Activated naive CD8-positive, alpha-beta T cell treated with anti-CD3 and anti-CD28 coated beads for 36 hours (primary cell): Measurements from ENCODE around the gene CRYBB2. TPM values are rescaled to one million over a fixed set of nuclear protein-coding genes. Genes with fewer than 3 reads are reported as not detected.
"Not testable (repeated sequence)": the region's sequence is repeated elsewhere in the genome, so short reads cannot be mapped to it uniquely, and the experiment has no call there.

Experiments used
- DNase-seq: peaks from one replicate; pipeline ENCODE4 v3.0.0; 2021
- H3K27ac Mint-ChIP-seq: one replicate; pipeline ENCODE4 v1.8.0; 2022; ENCODE audit warnings: mild to moderate bottlenecking, moderate library complexity, mixed read lengths
- H3K27me3 Mint-ChIP-seq: one replicate; pipeline ENCODE4 v1.8.0; 2022; ENCODE audit warnings: mild to moderate bottlenecking, mixed read lengths
- H3K36me3 Mint-ChIP-seq: one replicate; pipeline ENCODE4 v1.8.0; 2021; ENCODE audit warnings: mild to moderate bottlenecking, mixed read lengths
- H3K4me1 Mint-ChIP-seq: one replicate; pipeline ENCODE4 v1.8.0; 2021; ENCODE audit warnings: mixed read lengths
- H3K4me3 Mint-ChIP-seq: one replicate; pipeline ENCODE4 v1.8.0; 2022; ENCODE audit warnings: mild to moderate bottlenecking, moderate library complexity, mixed read lengths
- H3K9me3 Mint-ChIP-seq: one replicate; pipeline ENCODE4 v1.8.0; 2022; ENCODE audit warnings: mixed read lengths
- total RNA-seq, 2 experiments: library from RNA; stranded (reverse); gene quantifications; one replicate each; pipeline ENCODE4 v1.2.3, GENCODE V29; 2021

CRYBB2 gene, protein sequence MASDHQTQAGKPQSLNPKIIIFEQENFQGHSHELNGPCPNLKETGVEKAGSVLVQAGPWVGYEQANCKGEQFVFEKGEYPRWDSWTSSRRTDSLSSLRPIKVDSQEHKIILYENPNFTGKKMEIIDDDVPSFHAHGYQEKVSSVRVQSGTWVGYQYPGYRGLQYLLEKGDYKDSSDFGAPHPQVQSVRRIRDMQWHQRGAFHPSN
- not detected for total RNA-seq

DNA sequence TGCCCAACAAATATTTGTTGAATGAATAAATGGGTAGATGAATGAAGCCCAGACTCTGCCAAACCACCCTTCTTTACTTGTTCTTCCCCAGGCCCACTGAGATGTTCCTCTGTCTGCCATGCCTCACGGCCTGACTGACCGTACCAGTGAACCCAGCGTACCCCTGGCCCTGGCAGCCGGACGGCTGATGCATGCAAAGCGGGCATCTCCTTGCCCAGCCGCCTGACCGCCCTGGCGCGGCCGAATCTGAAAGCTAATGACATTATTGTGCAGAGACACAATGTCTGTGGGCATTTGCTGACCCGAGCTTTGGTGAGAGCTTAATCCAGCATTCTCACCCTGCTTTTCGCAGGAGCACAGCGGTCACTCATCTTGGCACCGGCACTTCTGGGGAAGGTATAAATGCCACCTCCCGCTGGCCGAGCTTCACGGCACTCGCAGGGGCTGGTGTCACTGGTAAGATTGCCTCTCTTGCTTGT lies at the start of gene CRYBB2:
TSS of gene CRYBB2 (plus strand) at position 429 of the 479 bp plus-strand sequence. CDS start 1,791 bp downstream, outside the sequence.
- no peak within 1 kb of the TSS for H3K27ac Mint-ChIP-seq
- DNase-seq: no peak
- no peaks in the 10 kb centered on the region for H3K9me3 Mint-ChIP-seq
- H3K4me3 Mint-ChIP-seq: no peak within 1 kb of the TSS
- peaks cover 10% of the 10 kb centered on the region for H3K27me3 Mint-ChIP-seq
- no peaks in the 10 kb centered on the region for H3K36me3 Mint-ChIP-seq
- no peaks in the 10 kb centered on the region for H3K4me1 Mint-ChIP-seq

- no peak for DNase-seq
- Mint-ChIP-seq H3K27me3 (no peaks in the 10 kb centered on the region), H3K9me3 (no peaks in the 10 kb centered on the region), H3K4me3 (no peak overlapping the region), H3K27ac (no peak overlapping the region), H3K36me3 (no peaks in the 10 kb centered on the region), H3K4me1 (no peaks in the 10 kb centered on the region)
Measured at GRCh38 chr22:25170426-25170980, 48.9 kb upstream of the CRYBB2 start.

GRCh38 chr22:25172153-25172552 lies 47.3 kb upstream of the CRYBB2 start:
- DNase-seq: peak; percentile 22
- no peaks in the 10 kb centered on the region for H3K36me3 Mint-ChIP-seq
- H3K27me3 Mint-ChIP-seq: no peaks in the 10 kb centered on the region
- no peaks in the 10 kb centered on the region for H3K4me1 Mint-ChIP-seq
- no peaks in the 10 kb centered on the region for H3K9me3 Mint-ChIP-seq
- H3K27ac Mint-ChIP-seq: no peak overlapping the region
- H3K4me3 Mint-ChIP-seq: no peak overlapping the region

DNA sequence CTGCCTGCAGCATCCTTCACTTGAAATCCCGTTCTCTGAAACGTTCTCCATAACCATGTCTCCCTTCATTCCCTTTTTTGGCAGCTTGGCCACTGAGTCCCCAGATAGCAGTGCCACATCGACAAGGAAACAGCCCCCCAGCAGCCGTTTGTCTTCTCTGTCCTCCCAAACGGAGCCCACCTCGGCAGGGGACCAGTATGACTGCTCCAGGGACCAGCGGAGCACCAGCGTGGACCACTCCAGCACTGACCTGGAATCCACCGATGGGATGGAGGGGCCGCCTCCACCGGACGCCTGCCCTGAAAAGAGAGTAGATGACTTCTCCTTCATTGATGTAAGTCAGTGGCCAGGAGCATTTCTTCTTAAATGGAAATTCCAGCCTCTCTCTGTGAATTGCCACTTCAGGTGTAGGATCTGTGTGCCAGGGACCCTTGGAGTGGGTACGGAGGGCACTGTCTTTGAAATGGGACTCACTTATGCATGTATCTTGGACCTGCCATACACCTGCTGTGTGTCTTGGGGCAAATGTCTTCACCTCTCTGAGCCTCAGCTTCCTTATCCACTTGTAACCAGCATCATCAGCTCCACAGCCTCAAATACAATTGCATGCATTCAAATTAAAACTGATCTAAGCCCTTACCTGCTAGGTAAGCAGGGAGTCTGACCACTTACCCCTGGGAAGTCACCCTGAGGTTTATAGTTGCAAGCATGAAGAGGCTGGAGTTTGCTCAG lies 45.1 kb upstream of the CRYBB2 start:
- Mint-ChIP-seq H3K4me1 (no peaks in the 10 kb centered on the region), H3K36me3 (peaks cover 5% of the 10 kb centered on the region), H3K27ac (no peak overlapping the region), H3K4me3 (no peak overlapping the region), H3K27me3 (no peaks in the 10 kb centered on the region), H3K9me3 (no peaks in the 10 kb centered on the region)
- no peak for DNase-seq

DNA sequence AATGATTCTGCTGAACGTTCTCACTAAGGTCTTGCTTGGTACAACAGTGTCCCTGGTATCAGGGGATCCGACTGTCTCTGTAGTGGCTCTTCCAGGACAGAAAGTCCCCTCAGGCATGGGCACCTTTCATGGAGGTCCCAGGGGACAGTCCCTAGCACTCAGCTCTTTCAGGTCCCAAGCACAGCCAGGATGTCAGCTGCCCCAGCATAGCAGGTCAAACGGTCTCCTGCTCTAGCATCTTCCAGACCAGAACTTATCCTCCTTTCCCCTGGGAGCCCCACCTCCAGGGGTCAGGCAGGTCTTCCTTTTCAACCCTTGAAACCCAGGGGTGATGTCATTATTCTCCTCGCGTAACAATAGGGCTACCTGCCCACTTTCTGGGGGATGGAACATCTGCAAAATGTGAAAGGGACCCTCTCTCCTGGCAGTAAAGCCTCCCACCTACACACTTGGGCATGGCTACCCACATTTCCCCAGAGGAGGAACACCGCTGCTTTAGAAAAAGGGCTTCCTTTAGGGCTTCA lies 44.5 kb upstream of the CRYBB2 start:
- Mint-ChIP-seq H3K4me1 (no peaks in the 10 kb centered on the region), H3K9me3 (peaks cover 4% of the 10 kb centered on the region), H3K36me3 (peaks cover 11% of the 10 kb centered on the region), H3K4me3 (no peak overlapping the region), H3K27ac (no peak overlapping the region), H3K27me3 (no peaks in the 10 kb centered on the region)
- no peak for DNase-seq

DNA sequence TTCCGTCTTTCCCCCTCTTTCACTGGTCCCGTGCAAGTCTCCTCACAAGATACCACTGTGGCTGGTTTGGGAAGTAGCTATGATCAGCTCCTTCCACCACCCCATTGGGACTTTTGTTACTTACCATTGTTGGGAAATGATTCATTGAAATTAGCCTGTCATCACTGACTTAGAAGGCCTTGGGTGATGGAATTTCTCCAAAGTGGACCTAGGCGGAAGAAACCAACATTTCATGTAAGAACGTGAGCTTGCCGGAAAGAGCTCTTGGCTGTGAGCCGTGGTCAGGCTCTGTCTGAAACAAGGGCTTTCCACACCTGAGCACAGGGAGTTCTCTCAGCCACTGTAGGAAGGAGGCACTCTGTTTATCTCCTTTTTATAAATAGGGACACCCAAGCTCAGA lies 43.3 kb upstream of the CRYBB2 start:
- no peaks in the 10 kb centered on the region for H3K27me3 Mint-ChIP-seq
- no peak overlapping the region for H3K27ac Mint-ChIP-seq
- DNase-seq: no peak
- peaks cover 4% of the 10 kb centered on the region for H3K9me3 Mint-ChIP-seq
- no peak overlapping the region for H3K4me3 Mint-ChIP-seq
- H3K36me3 Mint-ChIP-seq: peaks cover 12% of the 10 kb centered on the region
- H3K4me1 Mint-ChIP-seq: no peaks in the 10 kb centered on the region

DNA sequence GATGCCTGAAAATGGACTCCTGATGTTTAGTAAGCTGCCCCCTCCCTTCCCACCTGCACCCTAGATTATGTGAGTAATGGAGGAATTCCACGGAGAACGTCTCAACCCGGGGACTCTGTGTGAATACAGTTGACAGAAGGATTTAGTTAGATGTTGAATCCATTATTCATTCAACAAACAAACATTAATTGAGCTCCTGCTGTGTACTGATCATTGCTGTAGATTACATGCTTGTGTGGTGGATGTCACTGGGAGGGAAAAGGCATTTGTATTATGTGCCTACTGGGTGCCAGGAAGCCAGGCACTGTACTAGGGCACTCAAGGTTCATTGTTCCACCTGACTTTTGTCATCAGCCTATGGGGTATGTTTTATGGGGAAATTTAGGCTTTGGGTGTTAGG lies 42.6 kb upstream of the CRYBB2 start:
- H3K4me3 Mint-ChIP-seq: no peak overlapping the region
- H3K27ac Mint-ChIP-seq: no peak overlapping the region
- H3K9me3 Mint-ChIP-seq: peaks cover 4% of the 10 kb centered on the region
- H3K27me3 Mint-ChIP-seq: no peaks in the 10 kb centered on the region
- no peaks in the 10 kb centered on the region for H3K4me1 Mint-ChIP-seq
- peaks cover 12% of the 10 kb centered on the region for H3K36me3 Mint-ChIP-seq
- no peak for DNase-seq

DNA sequence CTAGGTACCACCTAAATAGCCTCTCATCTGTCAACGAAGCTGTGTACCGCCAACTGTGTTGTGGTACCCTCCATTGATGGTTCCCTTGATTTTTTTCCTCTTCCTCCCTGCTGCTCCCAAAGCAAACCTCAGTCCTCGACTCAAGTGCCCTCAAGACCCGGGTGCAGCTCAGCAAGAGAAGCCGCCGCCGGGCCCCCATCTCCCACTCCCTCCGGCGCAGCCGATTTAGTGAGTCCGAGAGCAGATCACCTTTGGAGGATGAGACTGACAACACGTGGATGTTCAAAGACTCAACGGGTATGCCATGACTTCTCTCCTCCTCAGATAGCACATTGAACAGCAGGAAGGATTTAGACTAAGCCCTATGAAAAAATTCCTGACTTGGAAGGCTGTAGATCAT lies 42.2 kb upstream of the CRYBB2 start:
- Mint-ChIP-seq H3K36me3 (peaks cover 12% of the 10 kb centered on the region), H3K9me3 (peaks cover 4% of the 10 kb centered on the region), H3K27ac (no peak overlapping the region), H3K4me3 (no peak overlapping the region), H3K4me1 (no peaks in the 10 kb centered on the region), H3K27me3 (no peaks in the 10 kb centered on the region)
- DNase-seq: no peak

- H3K27ac Mint-ChIP-seq: no peak overlapping the region
- H3K36me3 Mint-ChIP-seq: peaks cover 12% of the 10 kb centered on the region
- peaks cover 4% of the 10 kb centered on the region for H3K9me3 Mint-ChIP-seq
- H3K4me1 Mint-ChIP-seq: no peaks in the 10 kb centered on the region
- no peaks in the 10 kb centered on the region for H3K27me3 Mint-ChIP-seq
- no peak for DNase-seq
- H3K4me3 Mint-ChIP-seq: no peak overlapping the region
Measured at GRCh38 chr22:25177895-25178294, 41.5 kb upstream of the CRYBB2 start.

DNA sequence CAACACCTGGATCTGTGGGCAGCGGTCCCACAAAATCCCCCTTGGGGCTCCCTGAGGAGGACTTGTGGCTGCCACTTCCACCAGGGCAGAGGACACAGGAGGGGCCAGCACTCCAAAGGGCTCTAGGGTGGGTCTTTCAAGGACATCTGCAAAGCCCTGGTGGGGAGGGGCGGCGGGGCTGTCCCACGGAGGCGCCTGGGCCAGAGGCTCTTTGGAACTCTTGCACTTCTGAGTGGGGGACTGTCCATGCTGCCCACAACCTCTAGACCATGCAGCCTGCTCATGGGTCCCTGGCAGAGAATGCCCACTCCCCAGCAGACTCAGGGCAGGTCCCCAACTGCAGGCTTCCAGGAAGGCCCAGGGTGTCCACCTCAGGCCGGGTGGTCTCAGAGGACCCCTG lies 41.1 kb upstream of the CRYBB2 start:
- not testable (repeated sequence) for DNase-seq, H3K9me3 Mint-ChIP-seq, H3K27me3 Mint-ChIP-seq, H3K4me1 Mint-ChIP-seq, H3K27ac Mint-ChIP-seq
- Mint-ChIP-seq H3K36me3 (peaks cover 12% of the 10 kb centered on the region), H3K4me3 (peak overlapping the region; percentile 54)

DNA sequence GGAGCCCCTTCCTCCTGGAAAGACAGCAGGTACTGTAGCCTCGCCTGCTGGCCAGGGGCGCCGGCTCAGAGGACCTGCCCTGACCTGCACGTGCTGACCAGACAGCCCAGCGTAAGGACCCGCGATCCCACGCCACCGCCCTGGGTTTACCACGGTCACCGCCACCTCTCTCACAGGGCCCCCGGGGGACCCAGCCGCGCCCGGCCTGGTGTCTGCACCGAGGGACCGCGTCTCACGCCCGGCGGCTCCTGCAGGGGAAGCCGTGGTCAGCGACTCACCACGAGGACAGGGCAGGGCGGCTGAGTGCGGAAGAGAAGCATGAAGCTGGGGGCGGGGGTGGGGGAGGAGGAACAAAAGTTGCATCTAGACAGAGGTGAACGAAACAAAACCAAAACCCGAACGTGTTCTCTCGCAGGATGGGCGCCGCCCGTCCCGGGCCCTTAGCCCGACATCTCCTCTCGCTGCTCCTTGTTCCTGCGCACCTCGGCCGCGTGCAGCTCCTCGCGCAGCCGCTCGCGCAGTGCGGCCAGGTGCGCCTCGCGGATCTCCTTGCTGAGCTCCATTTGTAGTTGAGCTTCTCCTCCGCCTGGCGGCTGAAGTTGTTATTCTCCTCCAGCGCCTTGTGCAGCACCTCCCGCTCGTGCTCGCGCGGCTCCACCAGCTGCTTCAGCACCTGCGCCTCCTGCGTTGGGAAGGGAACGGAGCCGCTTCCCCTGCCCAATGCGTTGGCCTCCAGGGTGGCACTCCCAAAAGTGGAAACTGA lies 40.4 kb upstream of the CRYBB2 start:
- peak; percentile 12 for DNase-seq
- not testable (repeated sequence) for H3K9me3 Mint-ChIP-seq, H3K27me3 Mint-ChIP-seq, H3K4me3 Mint-ChIP-seq, H3K27ac Mint-ChIP-seq, H3K4me1 Mint-ChIP-seq
- H3K36me3 Mint-ChIP-seq: peaks cover 12% of the 10 kb centered on the region

GRCh38 chr22:25182131-25183110 lies 37.0 kb upstream of the CRYBB2 start:
- DNase-seq: no peak
- Mint-ChIP-seq H3K4me1 (no peaks in the 10 kb centered on the region), H3K27me3 (no peaks in the 10 kb centered on the region), H3K36me3 (peaks cover 10% of the 10 kb centered on the region), H3K27ac (no peak overlapping the region), H3K4me3 (no peak overlapping the region), H3K9me3 (peaks cover 4% of the 10 kb centered on the region)

- Mint-ChIP-seq H3K9me3 (peaks cover 4% of the 10 kb centered on the region), H3K27ac (no peak overlapping the region), H3K36me3 (peaks cover 9% of the 10 kb centered on the region), H3K4me1 (no peaks in the 10 kb centered on the region), H3K4me3 (no peak overlapping the region), H3K27me3 (no peaks in the 10 kb centered on the region)
- no peak for DNase-seq
Measured at GRCh38 chr22:25183949-25184619, 35.4 kb upstream of the CRYBB2 start.

DNA sequence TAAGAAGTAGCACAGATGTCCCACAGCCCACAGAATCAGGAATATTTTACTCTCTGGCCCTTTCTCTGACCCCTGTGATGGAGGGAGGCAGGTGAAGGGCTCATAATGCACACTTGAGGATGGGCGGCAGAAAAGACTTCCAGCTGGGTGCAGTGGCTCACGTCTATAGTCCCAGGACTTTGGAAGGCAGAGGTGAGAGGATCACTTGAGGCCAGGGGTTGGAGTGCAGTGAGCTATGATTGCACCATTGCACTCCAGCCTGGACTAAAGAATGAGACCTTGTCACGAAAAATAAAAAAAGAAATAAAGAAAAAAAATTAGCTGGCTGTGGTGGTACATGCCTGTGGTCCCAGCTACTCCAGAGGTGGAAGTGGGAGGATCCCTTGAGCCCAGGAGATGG lies 33.3 kb upstream of the CRYBB2 start:
- Mint-ChIP-seq H3K36me3 (no peaks in the 10 kb centered on the region), H3K27me3 (no peaks in the 10 kb centered on the region), H3K27ac (no peak overlapping the region), H3K4me3 (no peak overlapping the region), H3K9me3 (no peaks in the 10 kb centered on the region), H3K4me1 (no peaks in the 10 kb centered on the region)
- DNase-seq: no peak
